DMS53 treated with DMSO at 0.1 percent for 48 hours (cell line): Measurements from ENCODE around the gene AQP2.
"Not testable (repeated sequence)": the region's sequence is repeated elsewhere in the genome, so short reads cannot be mapped to it uniquely, and the experiment has no call there.

Source experiments
- DNase-seq: peaks from one replicate; lab custom pipeline; 2025; ENCODE audit not compliant: unreplicated experiment; lab: John Stamatoyannopoulos, UW

AQP2 gene

GRCh38 chr12:49984476-49985359 is 34.2 kb downstream of the AQP2 start:
- DNase-seq, result no peak

DNA sequence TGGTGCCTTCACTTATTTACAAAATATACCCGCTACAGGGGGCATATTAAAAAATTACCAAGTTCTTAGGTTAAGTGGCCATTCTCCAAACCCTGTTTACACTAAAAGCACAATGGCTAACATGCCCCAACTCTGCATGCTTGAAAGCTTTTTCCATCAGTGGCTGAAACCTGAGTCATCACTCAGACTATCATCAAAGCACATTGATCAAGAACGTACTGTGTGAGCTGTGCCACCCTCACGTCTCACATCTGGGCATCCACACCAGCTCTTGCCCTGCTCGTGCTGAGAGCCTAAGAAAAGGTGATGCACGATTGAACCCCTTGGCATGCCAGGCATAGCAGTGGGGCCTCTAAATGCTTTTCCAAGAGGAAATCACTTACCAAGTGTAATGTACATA is 35.4 kb downstream of the AQP2 start:
- no peak for DNase-seq

- not testable (repeated sequence) for DNase-seq
Measured at GRCh38 chr12:49986476-49986875, 35.9 kb downstream of the AQP2 start.

- DNase-seq, result no peak
Measured at GRCh38 chr12:49987625-49988303, 37.2 kb downstream of the AQP2 start.

DNA sequence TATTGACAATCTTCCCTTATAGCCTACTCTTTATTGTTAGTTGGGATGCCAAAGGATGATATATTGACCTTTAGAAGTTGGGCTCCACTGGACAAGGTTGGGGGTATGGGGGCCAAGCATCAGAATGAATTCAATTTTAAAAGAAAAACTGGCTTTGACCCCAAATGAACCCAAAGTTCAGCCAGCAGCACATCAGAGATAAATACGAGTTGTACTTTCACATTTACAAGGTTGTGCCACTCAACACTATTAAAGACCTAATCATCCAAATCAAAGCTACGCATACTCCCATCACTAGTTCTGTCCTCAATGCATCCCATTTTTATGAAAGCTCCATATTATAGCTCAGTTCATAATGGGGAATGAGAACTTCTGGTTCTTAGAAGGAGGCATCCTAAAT is 38.9 kb downstream of the AQP2 start:
- not testable (repeated sequence) for DNase-seq

DNA sequence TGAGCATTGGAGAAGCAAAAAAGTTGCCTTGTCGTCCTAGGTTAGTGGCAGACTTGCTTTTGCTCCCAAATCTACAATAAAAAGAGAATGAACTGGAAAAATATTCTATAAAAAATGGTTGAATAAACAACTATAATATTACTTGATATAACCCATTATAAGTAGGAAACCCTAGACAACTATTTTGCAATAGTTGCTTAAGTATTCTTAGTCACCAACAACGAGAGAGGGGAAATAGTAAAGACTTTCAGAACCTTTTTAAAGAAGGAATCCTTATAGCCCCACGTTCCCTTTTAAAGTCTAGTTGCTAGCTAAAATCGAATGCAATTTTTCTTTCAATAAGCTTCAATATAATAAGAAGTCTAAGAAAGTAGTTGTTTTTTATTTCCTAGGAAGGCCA is 39.7 kb downstream of the AQP2 start:
- no peak for DNase-seq

GRCh38 chr12:49998453-49998852 is 47.9 kb downstream of the AQP2 start:
- no peak for DNase-seq

DNA sequence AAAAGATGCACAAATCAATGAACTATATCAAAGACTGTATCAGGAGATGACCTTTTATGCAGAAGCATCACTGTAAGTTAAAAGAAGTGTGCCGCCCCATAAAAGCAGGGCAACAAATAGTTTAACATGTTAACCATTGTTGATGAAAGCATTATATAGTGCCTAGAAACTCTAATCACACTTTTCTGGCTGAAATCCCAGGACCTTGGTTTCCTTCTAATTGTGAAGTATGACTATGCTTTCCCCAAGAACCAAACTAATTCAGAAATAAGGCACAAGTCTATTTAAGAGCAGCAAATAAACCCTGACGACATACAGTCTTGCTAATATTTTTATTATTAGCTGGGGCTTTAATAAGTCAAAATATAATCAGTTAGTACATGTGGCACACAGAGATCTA is 53.1 kb downstream of the AQP2 start:
- no peak for DNase-seq

DNA sequence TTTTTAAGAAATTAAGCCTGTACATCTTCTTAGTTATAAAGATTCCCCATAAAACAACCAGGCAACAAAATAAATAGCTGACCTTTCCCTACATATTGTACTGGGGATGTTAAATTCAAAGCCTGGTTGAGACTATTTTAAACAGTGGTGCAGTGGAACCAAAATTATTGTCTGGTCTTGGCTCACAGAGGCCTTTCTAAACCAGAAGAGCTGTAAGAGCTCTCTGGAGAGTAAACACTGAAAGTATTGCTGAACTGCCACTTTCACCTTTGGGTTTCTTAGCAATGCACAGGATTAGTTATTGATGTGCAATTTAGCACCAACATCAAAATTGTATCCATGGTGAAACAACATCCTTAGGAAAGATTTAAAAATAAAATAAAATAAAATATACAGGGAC is 54.2 kb downstream of the AQP2 start:
- no peak for DNase-seq

GRCh38 chr12:50005175-50005574 is 54.6 kb downstream of the AQP2 start:
- no peak for DNase-seq

DNA sequence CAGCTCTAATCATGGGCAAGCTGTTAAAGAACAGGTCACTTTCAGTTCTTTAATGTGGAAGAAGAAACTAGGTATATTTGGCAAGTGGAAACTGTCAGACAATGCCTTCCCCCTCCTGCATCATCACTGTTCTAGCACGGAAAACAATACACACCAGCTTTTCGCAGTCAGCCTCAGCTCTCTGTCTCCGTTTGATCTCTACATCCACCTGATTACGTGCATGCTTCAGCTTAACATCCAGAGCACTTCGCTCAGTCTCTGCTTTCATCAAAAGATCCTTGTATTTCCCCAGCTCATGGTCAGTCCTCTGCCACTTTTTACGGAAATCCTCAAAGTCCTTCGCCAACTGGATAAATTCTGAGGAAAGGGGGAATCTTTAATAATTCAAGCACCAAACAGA is 55.7 kb downstream of the AQP2 start:
- DNase-seq, result no peak

DNA sequence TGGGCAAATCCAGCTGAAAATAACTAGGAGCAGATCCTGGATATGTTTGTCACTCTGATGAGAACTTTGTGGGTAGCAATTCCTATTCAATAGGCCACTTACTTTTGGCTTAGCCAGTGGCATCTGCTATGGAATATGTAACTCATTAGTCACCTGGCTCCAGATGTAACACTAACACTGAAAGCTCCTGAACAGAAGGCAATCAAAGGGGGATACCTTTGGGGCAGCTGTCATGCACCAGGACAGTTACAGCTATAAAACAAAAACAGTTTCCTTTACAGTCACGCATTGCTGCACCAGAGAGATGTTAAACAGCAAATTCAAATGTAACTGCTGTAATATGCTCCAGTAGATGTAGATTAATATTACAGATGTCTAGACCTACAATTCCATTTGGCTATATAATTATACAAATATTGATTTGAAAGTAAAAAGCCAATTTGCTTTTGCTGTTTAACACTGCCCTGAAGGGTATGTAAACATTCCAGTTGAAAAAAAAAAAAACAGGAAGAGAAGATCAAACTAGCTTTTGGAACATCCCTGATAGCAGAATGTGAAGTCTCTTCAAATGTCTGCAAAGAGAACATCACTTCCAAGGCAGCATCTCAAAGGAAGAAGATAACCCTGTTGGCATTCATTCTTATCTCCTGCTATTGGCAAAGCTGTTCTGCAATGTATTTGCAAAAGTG is 56.4 kb downstream of the AQP2 start:
- peak; percentile 48 for DNase-seq
